SK-N-SH treated with all-trans-retinoic acid at 6 μM for 48 hours (cell line): ENCODE data around the gene ROMO1.

Source experiments
- ARNTL ChIP-seq: fragments of 450-650 bp; formaldehyde crosslinking; IDR thresholded peaks from 2 replicates; pipeline ENCODE4 v1.5.0; 2020; ENCODE audit warnings: low read depth, mild to moderate bottlenecking, moderate library complexity, borderline replicate concordance
- BACH2 ChIP-seq: fragments of 250-450 bp; sonication (Bioruptor Pico); IDR thresholded peaks from 2 replicates; pipeline ENCODE4 v1.9.0; 2021; ENCODE audit warnings: mild to moderate bottlenecking, borderline replicate concordance
- CREB5 ChIP-seq: fragments of 250-450 bp; sonication (Bioruptor Pico); IDR thresholded peaks from 2 replicates; pipeline ENCODE4 v1.5.1; 2020; ENCODE audit warnings: low read depth, mild to moderate bottlenecking, moderate library complexity
- ESRRG ChIP-seq: fragments of 250-450 bp; sonication (Bioruptor Pico); IDR thresholded peaks from 2 replicates; pipeline ENCODE4 v1.6.1; 2021; ENCODE audit warnings: mild to moderate bottlenecking
- GLIS3 ChIP-seq: fragments of 250-450 bp; sonication (Bioruptor Pico); IDR thresholded peaks from 2 replicates; pipeline ENCODE4 v1.5.0; 2020; ENCODE audit warnings: mild to moderate bottlenecking, moderate library complexity
- ISL1 ChIP-seq: fragments of 250-450 bp; sonication (Bioruptor Pico); IDR thresholded peaks from 2 replicates; pipeline ENCODE4 v2.1.2; 2022; ENCODE audit warnings: mild to moderate bottlenecking, moderate library complexity
- POU6F1 ChIP-seq: fragments of 250-450 bp; sonication (Bioruptor Pico); IDR thresholded peaks from 2 replicates; pipeline ENCODE4 v1.8.0; 2021; ENCODE audit warnings: low read depth, mild to moderate bottlenecking, moderate library complexity, borderline replicate concordance
- RARB ChIP-seq: fragments of 250-450 bp; sonication (Bioruptor Pico); IDR thresholded peaks from 2 replicates; pipeline ENCODE4 v1.8.0; 2021; ENCODE audit warnings: mild to moderate bottlenecking, moderate library complexity
- TCF4 ChIP-seq: fragments of 250-450 bp; sonication (Bioruptor Pico); IDR thresholded peaks from 2 replicates; pipeline ENCODE4 v1.8.0; 2021; ENCODE audit warnings: mild to moderate bottlenecking, moderate library complexity, borderline replicate concordance
- ZFP3 ChIP-seq: fragments of 250-450 bp; sonication (Bioruptor Pico); IDR thresholded peaks from 2 replicates; pipeline ENCODE4 v1.5.0; 2020; ENCODE audit warnings: mild to moderate bottlenecking, moderate library complexity
- ZFP30 ChIP-seq: fragments of 450-650 bp; formaldehyde crosslinking; IDR thresholded peaks from 2 replicates; pipeline ENCODE4 v1.5.0; 2022; ENCODE audit warnings: mild to moderate bottlenecking, moderate library complexity
- ZNF565 ChIP-seq: fragments of 450-650 bp; formaldehyde crosslinking; conservative IDR thresholded peaks from 2 replicates; pipeline ENCODE4 v1.5.0; 2020; ENCODE audit warnings: low read depth, mild to moderate bottlenecking, moderate library complexity
- TF ChIP-seq, protein P1 (sequence below): fragments of 250-450 bp; sonication (Bioruptor Pico); IDR thresholded peaks from 2 replicates; pipeline ENCODE4 v1.8.0; 2020; ENCODE audit warnings: mild to moderate bottlenecking, moderate library complexity, borderline replicate concordance

DNA sequence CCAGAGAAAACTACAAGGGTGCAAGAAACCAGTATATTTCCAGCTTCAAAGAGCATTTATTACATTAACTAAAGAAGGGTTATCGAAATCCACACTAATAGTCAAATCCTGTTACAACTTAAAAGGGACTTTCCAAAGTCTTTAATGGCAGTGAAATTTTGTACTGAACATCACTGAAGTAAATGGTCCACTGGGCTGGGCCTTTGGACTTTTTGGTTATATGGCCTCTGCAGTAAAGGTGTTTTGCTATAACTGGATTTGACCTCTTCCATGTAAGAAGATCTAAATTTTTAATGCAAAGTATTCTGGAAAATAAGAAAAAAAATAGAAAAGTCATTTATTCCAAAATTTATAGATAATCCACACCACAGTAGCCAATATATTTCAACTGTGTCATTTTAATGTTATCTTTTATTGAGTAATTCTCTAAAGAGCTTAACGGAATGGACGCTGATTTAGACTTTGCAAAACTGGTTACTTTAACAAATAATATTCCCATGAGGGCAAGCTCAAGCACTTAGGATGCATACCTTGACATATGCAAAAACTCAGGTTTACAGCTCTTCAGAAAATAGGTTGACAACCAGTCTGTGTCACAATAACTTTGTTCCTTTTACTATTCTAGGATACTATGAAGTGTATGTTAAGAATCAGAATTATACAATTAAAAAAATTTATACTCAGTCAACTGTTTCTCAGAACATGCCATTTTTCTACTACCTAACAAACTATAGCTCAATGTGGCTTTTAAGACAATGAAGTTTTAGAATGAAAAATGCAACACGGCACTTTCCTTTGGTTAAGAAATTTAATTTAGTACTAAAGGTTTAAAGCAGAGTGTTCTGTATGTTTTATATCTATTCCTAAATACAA, 35.8 kb downstream of the ROMO1 start:
- TF ChIP-seq BACH2 (no peak), RARB (CRISPR knock-in tag) (no peak), ESRRG (CRISPR knock-in tag) (no peak), ZFP30 (CRISPR knock-in tag) (no peak), ZNF565 (no peak), GLIS3 (CRISPR knock-in tag) (no peak), ARNTL (CRISPR knock-in tag) (no peak), ZFP3 (CRISPR knock-in tag) (no peak), TCF4 (CRISPR knock-in tag) (no peak), CREB5 (CRISPR knock-in tag) (no peak), ISL1 (no peak), POU6F1 (CRISPR knock-in tag) (no peak)
- TF ChIP-seq, protein P1, sequence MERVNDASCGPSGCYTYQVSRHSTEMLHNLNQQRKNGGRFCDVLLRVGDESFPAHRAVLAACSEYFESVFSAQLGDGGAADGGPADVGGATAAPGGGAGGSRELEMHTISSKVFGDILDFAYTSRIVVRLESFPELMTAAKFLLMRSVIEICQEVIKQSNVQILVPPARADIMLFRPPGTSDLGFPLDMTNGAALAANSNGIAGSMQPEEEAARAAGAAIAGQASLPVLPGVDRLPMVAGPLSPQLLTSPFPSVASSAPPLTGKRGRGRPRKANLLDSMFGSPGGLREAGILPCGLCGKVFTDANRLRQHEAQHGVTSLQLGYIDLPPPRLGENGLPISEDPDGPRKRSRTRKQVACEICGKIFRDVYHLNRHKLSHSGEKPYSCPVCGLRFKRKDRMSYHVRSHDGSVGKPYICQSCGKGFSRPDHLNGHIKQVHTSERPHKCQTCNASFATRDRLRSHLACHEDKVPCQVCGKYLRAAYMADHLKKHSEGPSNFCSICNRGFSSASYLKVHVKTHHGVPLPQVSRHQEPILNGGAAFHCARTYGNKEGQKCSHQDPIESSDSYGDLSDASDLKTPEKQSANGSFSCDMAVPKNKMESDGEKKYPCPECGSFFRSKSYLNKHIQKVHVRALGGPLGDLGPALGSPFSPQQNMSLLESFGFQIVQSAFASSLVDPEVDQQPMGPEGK (CRISPR knock-in tag): no peak
